GM12874 (cell line): ENCODE results near the gene AOPEP.

Experiments
- CTCF ChIP-seq: IDR thresholded peaks from 2 replicates; pipeline ENCODE4 v1.5.1; 2011; ENCODE audit warnings: low read depth, mild to moderate bottlenecking, control low read depth, low read length, moderate library complexity; ENCODE audit not compliant: insufficient read depth

AOPEP gene

GRCh38 chr9:94922098-94922607, 195.7 kb downstream of the AOPEP start:
- TF ChIP-seq CTCF = no peak

GRCh38 chr9:94922691-94923107, 196.2 kb downstream of the AOPEP start:
- no peak for TF ChIP-seq CTCF

- TF ChIP-seq CTCF = no peak
These were observed 197.0 kb downstream of the AOPEP start for GRCh38 chr9:94923326-94924089.

GRCh38 chr9:94925751-94926430, 199.4 kb downstream of the AOPEP start:
- no peak for TF ChIP-seq CTCF

DNA sequence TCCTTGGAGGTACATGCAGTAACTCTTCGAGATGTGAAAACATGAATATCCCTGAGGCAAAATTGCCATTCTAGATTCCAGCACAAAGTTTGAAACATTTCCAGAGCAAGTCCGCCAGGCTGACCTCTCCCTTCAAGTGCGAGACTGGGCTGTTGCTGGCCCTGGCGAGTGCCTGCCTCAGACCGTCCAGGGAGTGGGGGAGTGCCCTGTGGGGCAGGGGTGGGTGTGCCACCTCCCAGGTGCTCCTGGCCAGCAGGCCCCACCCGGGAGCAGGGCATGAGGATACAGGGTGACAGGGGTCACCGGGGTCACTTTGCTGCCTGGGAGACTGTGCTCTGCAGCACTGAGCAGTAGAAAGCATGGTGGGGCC, 199.9 kb downstream of the AOPEP start:
- no peak for TF ChIP-seq CTCF

- TF ChIP-seq CTCF = no peak
These were observed 200.7 kb downstream of the AOPEP start for GRCh38 chr9:94927048-94927761.

GRCh38 chr9:94927762-94928670, 201.5 kb downstream of the AOPEP start:
- TF ChIP-seq CTCF = no peak
